ENCODE data around the gene PCED1B.
"Not testable (repeated sequence)": the region's sequence is repeated elsewhere in the genome, so short reads cannot be mapped to it uniquely, and the experiment has no call there.

The PCED1B gene

GRCh38 chr12:47178014-47178413 lies 98.6 kb downstream of the PCED1B start:
- DNase-seq: no peak

- not testable (repeated sequence) for DNase-seq
Observed at GRCh38 chr12:47182164-47182938, 102.9 kb downstream of the PCED1B start.

GRCh38 chr12:47184229-47184628 lies 104.8 kb downstream of the PCED1B start:
- DNase-seq: peak; percentile 35

GRCh38 chr12:47184813-47185212 lies 105.4 kb downstream of the PCED1B start:
- no peak for DNase-seq

GRCh38 chr12:47186246-47186645 lies 106.8 kb downstream of the PCED1B start:
- DNase-seq: no peak

- DNase-seq: no peak
Observed at GRCh38 chr12:47188576-47189441, 109.4 kb downstream of the PCED1B start.

GRCh38 chr12:47189728-47190127 lies 110.3 kb downstream of the PCED1B start:
- DNase-seq: no peak

GRCh38 chr12:47190271-47190750 lies 110.9 kb downstream of the PCED1B start:
- no peak for DNase-seq

GRCh38 chr12:47190905-47191304 lies 111.5 kb downstream of the PCED1B start:
- DNase-seq: no peak

- no peak for DNase-seq
Observed at GRCh38 chr12:47192051-47192450, 112.6 kb downstream of the PCED1B start.

GRCh38 chr12:47193066-47193465 lies 113.6 kb downstream of the PCED1B start:
- no peak for DNase-seq

GRCh38 chr12:47194501-47194900 lies 115.1 kb downstream of the PCED1B start:
- no peak for DNase-seq

- no peak for DNase-seq
Observed at GRCh38 chr12:47200446-47200845, 121.0 kb downstream of the PCED1B start.

- not testable (repeated sequence) for DNase-seq
Observed at GRCh38 chr12:47201190-47201589, 121.8 kb downstream of the PCED1B start.

- no peak for DNase-seq
Observed at GRCh38 chr12:47202176-47202575, 122.8 kb downstream of the PCED1B start.

- no peak for DNase-seq
Observed at GRCh38 chr12:47205532-47206449, 126.4 kb downstream of the PCED1B start.

GRCh38 chr12:47206450-47207339 lies 127.3 kb downstream of the PCED1B start:
- peak; percentile 40 for DNase-seq

GRCh38 chr12:47207340-47207717 lies 127.9 kb downstream of the PCED1B start:
- peak; percentile 40 for DNase-seq

GRCh38 chr12:47207829-47208248 lies 128.4 kb downstream of the PCED1B start:
- DNase-seq: no peak

GRCh38 chr12:47209014-47209413 lies 129.6 kb downstream of the PCED1B start:
- no peak for DNase-seq

GRCh38 chr12:47210776-47211175 lies 131.4 kb downstream of the PCED1B start:
- DNase-seq: no peak

- no peak for DNase-seq
Observed at GRCh38 chr12:47212701-47213039, 133.2 kb downstream of the PCED1B start.

Measured in NCI-H82 (cell line).